Choroid plexus epithelial cell (primary cell): Measurements from ENCODE around the gene INHBA.

Source experiments
- DNase-seq: peaks from one replicate; pipeline ENCODE4 v3.0.0-alpha.2; 2010; ENCODE audit warnings: low read depth
- H3K4me3 ChIP-seq: 2 replicates; pipeline ENCODE4 v1.5.1; 2011; ENCODE audit warnings: low read depth, mild to moderate bottlenecking, control low read depth, low read length, moderate library complexity
- CTCF ChIP-seq: conservative IDR thresholded peaks from 2 replicates; pipeline ENCODE4 v1.5.1; 2011; ENCODE audit warnings: low read depth, mild to moderate bottlenecking, control low read depth, inconsistent platforms, low read length, moderate library complexity

Gene INHBA

GRCh38 chr7:41674505-41675023 is 28.3 kb downstream of the INHBA start:
- no peak for DNase-seq
- no peak for TF ChIP-seq CTCF
- no peak overlapping the region for H3K4me3 ChIP-seq

- no peak for TF ChIP-seq CTCF
- no peak for DNase-seq
These were observed 41.3 kb downstream of the INHBA start for GRCh38 chr7:41661596-41661995.

GRCh38 chr7:41659539-41659938 is 43.4 kb downstream of the INHBA start:
- no peak for TF ChIP-seq CTCF
- H3K4me3 ChIP-seq = no peak overlapping the region
- no peak for DNase-seq

More at GRCh38 chr7:41661596-41661995, 41.3 kb downstream of the INHBA start:
- H3K4me3 ChIP-seq = no peak overlapping the region

GRCh38 chr7:41656366-41656765 is 46.5 kb downstream of the INHBA start:
- H3K4me3 ChIP-seq = no peak overlapping the region
- peak; percentile 88 for DNase-seq
- no peak for TF ChIP-seq CTCF

GRCh38 chr7:41655426-41655825 is 47.5 kb downstream of the INHBA start:
- TF ChIP-seq CTCF = no peak
- H3K4me3 ChIP-seq = no peak overlapping the region
- DNase-seq = no peak

GRCh38 chr7:41652267-41652666 is 50.6 kb downstream of the INHBA start:
- no peak overlapping the region for H3K4me3 ChIP-seq
- no peak for TF ChIP-seq CTCF
- peak; percentile 13 for DNase-seq

- no peak for TF ChIP-seq CTCF
- no peak for DNase-seq
- no peak overlapping the region for H3K4me3 ChIP-seq
These were observed 54.4 kb downstream of the INHBA start for GRCh38 chr7:41648501-41648900.
